Spinal cord (tissue), 10 donors: ENCODE data around the gene SLFNL1. TPM values are rescaled to one million over a fixed set of nuclear protein-coding genes. Genes with fewer than 3 reads are reported as not detected.

Experiments
- DNase-seq, 6 donors: peaks; one replicate each; pipeline versions ENCODE4 v3.0.0 to v3.0.0-alpha.2; 2013 to 2015; ENCODE audit warnings: low spot score in 6 of 6, low read depth in 4 of 6
- H3K27ac ChIP-seq: one replicate; pipeline ENCODE4 v1.5.1; 2013; ENCODE audit warnings: low read depth, low read length, control low read depth
- H3K27me3 ChIP-seq: one replicate; pipeline ENCODE4 v1.6.1; 2013; ENCODE audit warnings: low read length; ENCODE audit not compliant: control insufficient read depth, insufficient read depth
- H3K36me3 ChIP-seq: one replicate; pipeline ENCODE4 v1.6.1; 2013; ENCODE audit warnings: low read length; ENCODE audit not compliant: control insufficient read depth, insufficient read depth
- H3K4me1 ChIP-seq: one replicate; pipeline ENCODE4 v1.6.1; 2013; ENCODE audit warnings: low read length; ENCODE audit not compliant: control insufficient read depth, insufficient read depth
- H3K4me3 ChIP-seq: one replicate; pipeline ENCODE4 v1.5.1; 2013; ENCODE audit warnings: low read depth, low read length, control low read depth
- H3K9me3 ChIP-seq: one replicate; pipeline ENCODE4 v1.6.1; 2013; ENCODE audit warnings: low read length; ENCODE audit not compliant: control insufficient read depth, insufficient read depth
- WGBS: methylation state at CpG from one replicate; pipeline ENCODE4 v1.1.5; 2013; ENCODE audit warnings: missing lambda C conversion rate; ENCODE audit not compliant: insufficient coverage; 5-methylcytosine and 5-hydroxymethylcytosine counted together
- polyA plus RNA-seq, 2 donors: library from polyadenylated mRNA; unstranded; fragments of 120-200 nt; gene quantifications; one replicate each; pipeline ENCODE4 v1.2.1, GENCODE V29; 2013; ENCODE audit not compliant: insufficient read length in 2 of 2
- total RNA-seq, 2 donors: library from RNA; depleted of rRNA in 1 of 2; stranded (reverse); fragments of 120-200 nt in 1 of 2; fragments of >200 nt in 1 of 2; gene quantifications; one replicate each; pipeline versions ENCODE4 v1.2.3 to v1.2.4, GENCODE V29; 2013 to 2014
- donor health status: healthy.

SLFNL1 gene
- total and polyA plus RNA-seq, 4 donors, result 0.49 to 1.4 (median 0.63) TPM

GRCh38 chr1:40974945-40975344 lies 46.6 kb downstream of the SLFNL1 start:
- Histone ChIP-seq H3K4me1 (peaks cover 7% of the 10 kb centered on the region), H3K4me3 (no peak overlapping the region), H3K9me3 (no peaks in the 10 kb centered on the region), H3K36me3 (no peaks in the 10 kb centered on the region), H3K27me3 (no peaks in the 10 kb centered on the region), H3K27ac (no peak overlapping the region)
- WGBS, result 83% methylated on average over 6 of the region's 9 CpGs
- no peak for DNase-seq

- H3K27me3 ChIP-seq, result no peaks in the 10 kb centered on the region
- H3K4me3 ChIP-seq, result no peak overlapping the region
- H3K27ac ChIP-seq, result no peak overlapping the region
- H3K4me1 ChIP-seq, result peaks cover 3% of the 10 kb centered on the region
- no peaks in the 10 kb centered on the region for H3K9me3 ChIP-seq
- 73% methylated on average over 2 of the region's 2 CpGs for WGBS
- H3K36me3 ChIP-seq, result no peaks in the 10 kb centered on the region
- DNase-seq, result no peak
Observed at GRCh38 chr1:40973912-40974311, 47.6 kb downstream of the SLFNL1 start.

- Histone ChIP-seq H3K4me1 (no peaks in the 10 kb centered on the region), H3K4me3 (no peak overlapping the region), H3K9me3 (no peaks in the 10 kb centered on the region), H3K36me3 (no peaks in the 10 kb centered on the region), H3K27ac (no peak overlapping the region), H3K27me3 (no peaks in the 10 kb centered on the region)
- no CpG with 5 or more reads among the region's 1 CpG for whole genome bisulfite sequencing
- no peak for DNase-seq
Observed at GRCh38 chr1:40971966-40972365, 49.6 kb downstream of the SLFNL1 start.

- H3K4me1 ChIP-seq, result no peaks in the 10 kb centered on the region
- no peaks in the 10 kb centered on the region for H3K9me3 ChIP-seq
- 86% methylated on average over 5 of the region's 6 CpGs for WGBS
- no peak overlapping the region for H3K4me3 ChIP-seq
- H3K27ac ChIP-seq, result no peak overlapping the region
- no peaks in the 10 kb centered on the region for H3K36me3 ChIP-seq
- no peak for DNase-seq
- no peaks in the 10 kb centered on the region for H3K27me3 ChIP-seq
Observed at GRCh38 chr1:40969445-40969844, 52.1 kb downstream of the SLFNL1 start.

GRCh38 chr1:40966417-40966816 lies 55.1 kb downstream of the SLFNL1 start:
- no peaks in the 10 kb centered on the region for H3K9me3 ChIP-seq
- H3K27ac ChIP-seq, result no peak overlapping the region
- no peaks in the 10 kb centered on the region for H3K36me3 ChIP-seq
- H3K27me3 ChIP-seq, result no peaks in the 10 kb centered on the region
- 96% methylated on average over 2 of the region's 4 CpGs for WGBS
- no peak for DNase-seq
- no peaks in the 10 kb centered on the region for H3K4me1 ChIP-seq
- H3K4me3 ChIP-seq, result no peak overlapping the region

Other genes with a start within 250 kb of the SLFNL1 start
- gene KCNQ4, start 237.9 kb downstream of the SLFNL1 start, total RNA-seq, result 1 to 10 TPM; 1.3 to 1.7 TPM
- 1 to 10 TPM; 5.5 to 7.5 TPM for gene KCNQ4, start 237.9 kb downstream of the SLFNL1 start, polyA plus RNA-seq
- 1 to 10 TPM in 1 of 2 donors, under 1 TPM in 1; 0.89 to 3.7 TPM for gene CITED4, start 159.4 kb downstream of the SLFNL1 start, total RNA-seq
- 10 to 100 TPM; 10.5 to 12.1 TPM for gene CITED4, start 159.4 kb downstream of the SLFNL1 start, polyA plus RNA-seq
- gene CTPS1, start 42.0 kb downstream of the SLFNL1 start, total RNA-seq, result 10 to 100 TPM; 20.5 to 21.2 TPM
- gene CTPS1, start 42.0 kb downstream of the SLFNL1 start, polyA plus RNA-seq, result 10 to 100 TPM; 32.5 to 34.8 TPM
- gene SCMH1, start 220.6 kb upstream of the SLFNL1 start, total RNA-seq, result 10 to 100 TPM; 30.9 to 36.9 TPM
- gene SCMH1, start 220.6 kb upstream of the SLFNL1 start, polyA plus RNA-seq, result 10 to 100 TPM; 49.6 to 58.2 TPM